GM12878 (cell line): ENCODE measurements around the gene ZBED4.

Experiments
- EZH2 ChIP-seq: IDR thresholded peaks from 2 replicates; pipeline ENCODE4 v1.6.1; 2012; ENCODE audit warnings: low read depth, mild to moderate bottlenecking, control low read depth, inconsistent platforms, low read length, borderline replicate concordance; ENCODE audit not compliant: control insufficient read depth
- GATAD2B ChIP-seq: fragments of 450-650 bp; conservative IDR thresholded peaks from 2 replicates; pipeline ENCODE4 v1.6.1; 2017; ENCODE audit warnings: low read depth, mild to moderate bottlenecking, moderate library complexity
- KDM1A ChIP-seq: fragments of 200-600 bp; sonication (generic); IDR thresholded peaks from 2 replicates; pipeline ENCODE4 v1.6.1; 2016; ENCODE audit warnings: borderline replicate concordance
- MTA3 ChIP-seq: IDR thresholded peaks from 2 replicates; pipeline ENCODE4 v1.6.1; 2012; ENCODE audit warnings: low read length, inconsistent platforms, borderline replicate concordance
- NFYB ChIP-seq: IDR thresholded peaks from 2 replicates; pipeline ENCODE4 v1.6.1; 2011; ENCODE audit warnings: low read depth, mild to moderate bottlenecking, low read length, improper control_type of control experiment, moderate library complexity; ENCODE audit not compliant: insufficient read depth
- SPI1 ChIP-seq: IDR thresholded peaks from 2 replicates; pipeline ENCODE4 v1.6.1; 2011; ENCODE audit warnings: low read depth, mild to moderate bottlenecking, low read length, moderate library complexity, borderline replicate concordance; ENCODE audit not compliant: insufficient read depth
- SRF ChIP-seq, 2 experiments: IDR thresholded peaks; 2 replicates each; pipeline ENCODE4 v1.6.1; 2011; ENCODE audit warnings: low read depth in 2 of 2, low read length in 2 of 2, mild to moderate bottlenecking in 1 of 2, moderate library complexity in 1 of 2
- SUPT20H ChIP-seq: IDR thresholded peaks from 2 replicates; pipeline ENCODE4 v1.6.1; 2011; ENCODE audit warnings: low read depth, mild to moderate bottlenecking, low read length, moderate library complexity, borderline replicate concordance; ENCODE audit not compliant: control insufficient read depth
- TCF7 ChIP-seq: IDR thresholded peaks from 2 replicates; pipeline ENCODE4 v1.6.1; 2014; ENCODE audit warnings: antibody characterized with exemption, borderline replicate concordance
- TF ChIP-seq, protein P1 (sequence below), 3 experiments: IDR thresholded peaks in 2 of 3; conservative IDR thresholded peaks in 1 of 3; 2 replicates each; pipeline ENCODE4 v1.5.1; 2011; ENCODE audit warnings: low read depth in 3 of 3, low read length in 3 of 3, mild to moderate bottlenecking in 3 of 3, control low read depth in 2 of 3, moderate library complexity in 2 of 3, inconsistent platforms in 1 of 3, mixed read lengths in 1 of 3; ENCODE audit not compliant: control insufficient read depth in 2 of 3, insufficient read depth in 1 of 3; ENCODE audit errors: extremely low read depth in 1 of 3
- TF ChIP-seq, protein P2 (sequence below): fragments of 450-650 bp; IDR thresholded peaks from 2 replicates; pipeline ENCODE4 v1.6.1; 2017; ENCODE audit warnings: mild to moderate bottlenecking
- TF ChIP-seq, protein P3 (sequence below): IDR thresholded peaks from 2 replicates; pipeline ENCODE4 v1.6.1; 2011; ENCODE audit warnings: low read depth, low read length, improper control_type of control experiment, borderline replicate concordance

DNA sequence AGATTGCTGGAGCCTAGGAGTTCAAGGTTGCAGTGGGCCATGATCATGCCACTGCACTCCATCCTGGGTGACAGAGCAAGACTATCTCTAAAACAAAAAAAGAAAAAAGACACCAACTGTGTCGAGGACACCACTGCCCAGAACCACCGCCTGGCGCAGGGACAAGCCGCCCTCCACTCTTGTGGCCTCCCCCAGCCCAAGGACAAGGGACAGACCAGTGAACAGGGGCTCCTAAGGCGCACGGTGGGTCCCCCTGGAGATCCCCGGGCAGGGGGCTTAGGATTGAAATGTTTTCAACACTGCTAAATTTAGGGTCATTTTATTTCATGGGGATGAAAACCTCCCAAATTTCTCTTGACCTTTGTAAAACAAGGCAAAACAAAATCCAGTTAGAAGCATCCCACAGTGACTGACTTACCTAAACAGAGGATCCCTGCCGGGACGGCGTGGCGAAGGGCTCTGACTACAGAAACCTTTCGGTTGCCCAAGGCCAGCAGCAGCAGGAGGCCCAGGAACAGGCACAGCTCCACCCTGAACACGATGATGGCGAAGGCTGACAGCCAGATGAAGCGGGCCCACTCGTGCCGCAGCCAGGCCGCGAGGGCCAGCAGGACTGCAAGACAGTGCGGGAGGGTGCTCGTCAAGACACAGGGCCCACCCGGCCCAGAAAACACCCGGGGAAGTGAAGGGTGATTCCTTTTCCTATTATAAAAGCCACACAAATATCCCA lies 56.0 kb downstream of the ZBED4 start:
- TF ChIP-seq EZH2 (no peak), KDM1A (no peak), SRF (IDR thresholded peaks at IDR 0.05; ENCODE audit: low read depth in 2 of 2, low read length in 2 of 2) (no peak), SUPT20H (no peak), SPI1 (no peak), TCF7 (no peak), NFYB (no peak), GATAD2B (no peak), MTA3 (no peak)
- TF ChIP-seq, protein P1, sequence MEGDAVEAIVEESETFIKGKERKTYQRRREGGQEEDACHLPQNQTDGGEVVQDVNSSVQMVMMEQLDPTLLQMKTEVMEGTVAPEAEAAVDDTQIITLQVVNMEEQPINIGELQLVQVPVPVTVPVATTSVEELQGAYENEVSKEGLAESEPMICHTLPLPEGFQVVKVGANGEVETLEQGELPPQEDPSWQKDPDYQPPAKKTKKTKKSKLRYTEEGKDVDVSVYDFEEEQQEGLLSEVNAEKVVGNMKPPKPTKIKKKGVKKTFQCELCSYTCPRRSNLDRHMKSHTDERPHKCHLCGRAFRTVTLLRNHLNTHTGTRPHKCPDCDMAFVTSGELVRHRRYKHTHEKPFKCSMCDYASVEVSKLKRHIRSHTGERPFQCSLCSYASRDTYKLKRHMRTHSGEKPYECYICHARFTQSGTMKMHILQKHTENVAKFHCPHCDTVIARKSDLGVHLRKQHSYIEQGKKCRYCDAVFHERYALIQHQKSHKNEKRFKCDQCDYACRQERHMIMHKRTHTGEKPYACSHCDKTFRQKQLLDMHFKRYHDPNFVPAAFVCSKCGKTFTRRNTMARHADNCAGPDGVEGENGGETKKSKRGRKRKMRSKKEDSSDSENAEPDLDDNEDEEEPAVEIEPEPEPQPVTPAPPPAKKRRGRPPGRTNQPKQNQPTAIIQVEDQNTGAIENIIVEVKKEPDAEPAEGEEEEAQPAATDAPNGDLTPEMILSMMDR (IDR thresholded peaks at IDR 0.05 in 2 of 3, conservative IDR thresholded peaks at IDR 0.05 in 1 of 3; ENCODE audit: control insufficient read depth in 2 of 3, extremely low read depth in 1 of 3, insufficient read depth in 1 of 3, low read depth in 3 of 3, low read length in 3 of 3) = no peak
- TF ChIP-seq, protein P2, sequence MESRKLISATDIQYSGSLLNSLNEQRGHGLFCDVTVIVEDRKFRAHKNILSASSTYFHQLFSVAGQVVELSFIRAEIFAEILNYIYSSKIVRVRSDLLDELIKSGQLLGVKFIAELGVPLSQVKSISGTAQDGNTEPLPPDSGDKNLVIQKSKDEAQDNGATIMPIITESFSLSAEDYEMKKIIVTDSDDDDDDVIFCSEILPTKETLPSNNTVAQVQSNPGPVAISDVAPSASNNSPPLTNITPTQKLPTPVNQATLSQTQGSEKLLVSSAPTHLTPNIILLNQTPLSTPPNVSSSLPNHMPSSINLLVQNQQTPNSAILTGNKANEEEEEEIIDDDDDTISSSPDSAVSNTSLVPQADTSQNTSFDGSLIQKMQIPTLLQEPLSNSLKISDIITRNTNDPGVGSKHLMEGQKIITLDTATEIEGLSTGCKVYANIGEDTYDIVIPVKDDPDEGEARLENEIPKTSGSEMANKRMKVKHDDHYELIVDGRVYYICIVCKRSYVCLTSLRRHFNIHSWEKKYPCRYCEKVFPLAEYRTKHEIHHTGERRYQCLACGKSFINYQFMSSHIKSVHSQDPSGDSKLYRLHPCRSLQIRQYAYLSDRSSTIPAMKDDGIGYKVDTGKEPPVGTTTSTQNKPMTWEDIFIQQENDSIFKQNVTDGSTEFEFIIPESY = no peak
- TF ChIP-seq, protein P3, sequence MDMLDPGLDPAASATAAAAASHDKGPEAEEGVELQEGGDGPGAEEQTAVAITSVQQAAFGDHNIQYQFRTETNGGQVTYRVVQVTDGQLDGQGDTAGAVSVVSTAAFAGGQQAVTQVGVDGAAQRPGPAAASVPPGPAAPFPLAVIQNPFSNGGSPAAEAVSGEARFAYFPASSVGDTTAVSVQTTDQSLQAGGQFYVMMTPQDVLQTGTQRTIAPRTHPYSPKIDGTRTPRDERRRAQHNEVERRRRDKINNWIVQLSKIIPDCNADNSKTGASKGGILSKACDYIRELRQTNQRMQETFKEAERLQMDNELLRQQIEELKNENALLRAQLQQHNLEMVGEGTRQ = no peak
